ENCODE data around the gene RUBCNL.
A peak's percentile ranks its signal among the peaks of the same experiment; 100 is the strongest.

Gene RUBCNL

GRCh38 chr13:46359714-46360113 is 27.3 kb downstream of the RUBCNL start:
- TF ChIP-seq TAF1 (IDR thresholded peaks at IDR 0.05; ENCODE audit: low read depth, low read length) (no peak), POLR2A (IDR thresholded peaks at IDR 0.05; ENCODE audit: low read depth, low read length) (no peak), SPI1 (IDR thresholded peaks at IDR 0.05; ENCODE audit: low read depth, low read length) (no peak), POLR2AphosphoS5 (IDR thresholded peaks at IDR 0.05; ENCODE audit: low read depth, low read length) (no peak), PAX5 (IDR thresholded peaks at IDR 0.05; ENCODE audit: insufficient read depth, low read length, severe bottlenecking) (no peak), POU2F2 (IDR thresholded peaks at IDR 0.05; ENCODE audit: low read depth, low read length) (no peak)
- FAIRE-seq, result no peak
- no peak for DNase-seq (ENCODE audit: insufficient read length, low spot score)

- FAIRE-seq (no peak), DNase-seq (ENCODE audit: insufficient read length, low spot score) (no peak)
- TF ChIP-seq SPI1 (IDR thresholded peaks at IDR 0.05; ENCODE audit: low read depth, low read length) (no peak), POU2F2 (IDR thresholded peaks at IDR 0.05; ENCODE audit: low read depth, low read length) (no peak), POLR2AphosphoS5 (IDR thresholded peaks at IDR 0.05; ENCODE audit: low read depth, low read length) (no peak), PAX5 (IDR thresholded peaks at IDR 0.05; ENCODE audit: insufficient read depth, low read length, severe bottlenecking) (no peak), TAF1 (IDR thresholded peaks at IDR 0.05; ENCODE audit: low read depth, low read length) (no peak), POLR2A (IDR thresholded peaks at IDR 0.05; ENCODE audit: low read depth, low read length) (no peak)
Measured at GRCh38 chr13:46355901-46356590, 31.0 kb downstream of the RUBCNL start.

GRCh38 chr13:46355088-46355468 is 32.0 kb downstream of the RUBCNL start:
- FAIRE-seq, result no peak
- DNase-seq (ENCODE audit: insufficient read length, low spot score), result no peak
- TF ChIP-seq POU2F2 (IDR thresholded peaks at IDR 0.05; ENCODE audit: low read depth, low read length), result no peak
- no peak for TF ChIP-seq POLR2A (IDR thresholded peaks at IDR 0.05; ENCODE audit: low read depth, low read length)
- TF ChIP-seq TAF1 (IDR thresholded peaks at IDR 0.05; ENCODE audit: low read depth, low read length), result no peak
- TF ChIP-seq PAX5 (IDR thresholded peaks at IDR 0.05; ENCODE audit: insufficient read depth, low read length, severe bottlenecking), result no peak
- TF ChIP-seq SPI1 (IDR thresholded peaks at IDR 0.05; ENCODE audit: low read depth, low read length), result no peak
- no peak for TF ChIP-seq POLR2AphosphoS5 (IDR thresholded peaks at IDR 0.05; ENCODE audit: low read depth, low read length)

GRCh38 chr13:46354156-46355087 is 32.6 kb downstream of the RUBCNL start:
- FAIRE-seq (peak; percentile 45), DNase-seq (ENCODE audit: insufficient read length, low spot score) (no peak)
- TF ChIP-seq POU2F2 (IDR thresholded peaks at IDR 0.05; ENCODE audit: low read depth, low read length), result no peak; the same call in 1 of the 2 replicates
- no peak for TF ChIP-seq PAX5 (IDR thresholded peaks at IDR 0.05; ENCODE audit: insufficient read depth, low read length, severe bottlenecking)
- no peak for TF ChIP-seq POLR2AphosphoS5 (IDR thresholded peaks at IDR 0.05; ENCODE audit: low read depth, low read length)
- TF ChIP-seq POLR2A (IDR thresholded peaks at IDR 0.05; ENCODE audit: low read depth, low read length), result no peak
- TF ChIP-seq SPI1 (IDR thresholded peaks at IDR 0.05; ENCODE audit: low read depth, low read length), result peak; percentile 53
- TF ChIP-seq TAF1 (IDR thresholded peaks at IDR 0.05; ENCODE audit: low read depth, low read length), result no peak

- DNase-seq (ENCODE audit: insufficient read length, low spot score), result no peak
- TF ChIP-seq POLR2AphosphoS5 (IDR thresholded peaks at IDR 0.05; ENCODE audit: low read depth, low read length), result no peak
- no peak for TF ChIP-seq POU2F2 (IDR thresholded peaks at IDR 0.05; ENCODE audit: low read depth, low read length)
- TF ChIP-seq SPI1 (IDR thresholded peaks at IDR 0.05; ENCODE audit: low read depth, low read length), result no peak
- TF ChIP-seq TAF1 (IDR thresholded peaks at IDR 0.05; ENCODE audit: low read depth, low read length), result no peak
- no peak for TF ChIP-seq PAX5 (IDR thresholded peaks at IDR 0.05; ENCODE audit: insufficient read depth, low read length, severe bottlenecking)
- no peak for TF ChIP-seq POLR2A (IDR thresholded peaks at IDR 0.05; ENCODE audit: low read depth, low read length)
- FAIRE-seq, result no peak
Measured at GRCh38 chr13:46352805-46353204, 34.2 kb downstream of the RUBCNL start.

- DNase-seq (ENCODE audit: insufficient read length, low spot score) (no peak), FAIRE-seq (no peak)
- TF ChIP-seq POLR2A (IDR thresholded peaks at IDR 0.05; ENCODE audit: low read depth, low read length), result no peak
- no peak for TF ChIP-seq POLR2AphosphoS5 (IDR thresholded peaks at IDR 0.05; ENCODE audit: low read depth, low read length)
- no peak for TF ChIP-seq TAF1 (IDR thresholded peaks at IDR 0.05; ENCODE audit: low read depth, low read length)
- TF ChIP-seq SPI1 (IDR thresholded peaks at IDR 0.05; ENCODE audit: low read depth, low read length), result no peak
- TF ChIP-seq POU2F2 (IDR thresholded peaks at IDR 0.05; ENCODE audit: low read depth, low read length), result no peak
Measured at GRCh38 chr13:46350003-46350402, 37.0 kb downstream of the RUBCNL start.

- FAIRE-seq, result no peak
- TF ChIP-seq TAF1 (IDR thresholded peaks at IDR 0.05; ENCODE audit: low read depth, low read length), result no peak
- no peak for TF ChIP-seq PAX5 (IDR thresholded peaks at IDR 0.05; ENCODE audit: insufficient read depth, low read length, severe bottlenecking)
- no peak for TF ChIP-seq POLR2A (IDR thresholded peaks at IDR 0.05; ENCODE audit: low read depth, low read length)
- no peak for DNase-seq (ENCODE audit: insufficient read length, low spot score)
Measured at GRCh38 chr13:46348961-46349360, 38.1 kb downstream of the RUBCNL start.

- TF ChIP-seq TAF1 (IDR thresholded peaks at IDR 0.05; ENCODE audit: low read depth, low read length), result no peak
- TF ChIP-seq POLR2A (IDR thresholded peaks at IDR 0.05; ENCODE audit: low read depth, low read length), result no peak
- TF ChIP-seq SPI1 (IDR thresholded peaks at IDR 0.05; ENCODE audit: low read depth, low read length), result no peak
- TF ChIP-seq POU2F2 (IDR thresholded peaks at IDR 0.05; ENCODE audit: low read depth, low read length), result no peak
- no peak for TF ChIP-seq PAX5 (IDR thresholded peaks at IDR 0.05; ENCODE audit: insufficient read depth, low read length, severe bottlenecking)
- no peak for TF ChIP-seq POLR2AphosphoS5 (IDR thresholded peaks at IDR 0.05; ENCODE audit: low read depth, low read length)
Measured at GRCh38 chr13:46347277-46347676, 39.8 kb downstream of the RUBCNL start.

GRCh38 chr13:46345866-46346265 is 41.2 kb downstream of the RUBCNL start:
- FAIRE-seq, result no peak
- DNase-seq (ENCODE audit: insufficient read length, low spot score), result no peak
- no peak for TF ChIP-seq POLR2AphosphoS5 (IDR thresholded peaks at IDR 0.05; ENCODE audit: low read depth, low read length)
- no peak for TF ChIP-seq POLR2A (IDR thresholded peaks at IDR 0.05; ENCODE audit: low read depth, low read length)
- no peak for TF ChIP-seq SPI1 (IDR thresholded peaks at IDR 0.05; ENCODE audit: low read depth, low read length)

More at GRCh38 chr13:46347277-46347676, 39.8 kb downstream of the RUBCNL start:
- no peak for FAIRE-seq
- DNase-seq (ENCODE audit: insufficient read length, low spot score), result no peak

All from GM12891 (cell line).